ENCODE data around the gene UTS2B. TPM values are rescaled to one million over a fixed set of nuclear protein-coding genes. Genes with fewer than 3 reads are reported as not detected.

UTS2B gene
- not detected in 2 replicates for total RNA-seq (2014; rRNA removed; shearing (Covaris generic))

GRCh38 chr3:191329654-191330529 lies at the start of gene UTS2B:
Gene UTS2B (minus strand): TSS chr3:191330526. CDS start chr3:191282189, 48,337 bp downstream.

DNA sequence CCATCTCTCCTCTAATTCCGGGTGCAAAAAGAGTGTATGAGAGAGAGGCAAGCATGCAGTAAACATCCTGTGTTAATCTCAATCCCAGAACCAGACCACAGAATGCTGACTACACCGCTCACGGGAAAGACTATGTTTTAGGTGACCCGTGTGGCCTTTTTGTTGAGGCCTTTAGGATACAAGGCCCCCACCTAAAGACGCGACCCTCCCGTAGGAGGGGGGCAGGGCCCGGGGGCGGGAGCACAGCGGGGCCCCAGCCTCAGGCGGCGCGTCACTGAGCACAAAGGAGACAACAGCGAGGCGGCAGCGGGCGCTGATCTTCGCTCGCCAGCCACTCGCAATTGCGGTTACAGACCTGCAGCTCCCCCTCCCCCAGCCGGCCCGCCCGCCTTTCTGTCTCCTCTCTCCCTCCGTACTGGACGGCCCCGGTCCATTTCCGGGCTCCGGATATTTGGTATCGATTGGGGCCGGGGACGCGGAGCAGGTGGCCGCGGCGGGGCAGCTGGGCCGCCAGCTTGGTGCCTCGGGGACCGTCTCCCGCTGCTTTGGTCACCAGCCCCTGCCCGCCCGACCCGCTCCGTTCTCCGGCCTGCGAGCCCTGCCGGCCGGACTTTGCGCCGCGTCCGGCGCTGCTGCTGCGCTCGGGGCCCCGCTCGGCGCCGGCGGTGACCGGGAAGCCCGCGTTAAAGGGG lies 1.2 kb downstream of the UTS2B start, which contains the start of gene CCDC50:
CCDC50 (plus strand) TSS at position 433 of the 692 bp plus-strand sequence. CDS start 281 bp downstream, outside the sequence.

Other genes with a start within 250 kb of the UTS2B start
- gene OSTN, start 131.3 kb downstream of the UTS2B start, total RNA-seq (2014; rRNA removed; shearing (Covaris generic)) = not detected in 2 replicates
- gene CCDC50, start 1.1 kb downstream of the UTS2B start, total RNA-seq (2014; rRNA removed; shearing (Covaris generic)) = 68.0 and 78.6 TPM in 2 replicates
- gene PYDC2, start 130.6 kb upstream of the UTS2B start, total RNA-seq (2014; rRNA removed; shearing (Covaris generic)) = not detected in 2 replicates